Trophoblast cell (in vitro differentiated cells and primary cell): Measurements from ENCODE around the gene LRCOL1. TPM values are rescaled to one million over a fixed set of nuclear protein-coding genes. Genes with fewer than 3 reads are reported as not detected.

Experiments used
- DNase-seq, 2 donors: peaks; one replicate each; pipeline ENCODE4 v3.0.0-alpha.2; 2016
- H2AFZ ChIP-seq: 2 replicates; pipeline ENCODE4 v1.6.1; 2013; ENCODE audit warnings: low read length, moderate library complexity, mild to moderate bottlenecking; ENCODE audit not compliant: insufficient read depth, poor library complexity
- H2AK5ac ChIP-seq: 2 replicates; pipeline ENCODE4 v1.6.1; 2013; ENCODE audit warnings: mild to moderate bottlenecking, low read length
- H2BK120ac ChIP-seq: 2 replicates; pipeline ENCODE4 v1.6.1; 2013; ENCODE audit warnings: low read length, mild to moderate bottlenecking, moderate library complexity; ENCODE audit not compliant: insufficient read depth, poor library complexity
- H2BK12ac ChIP-seq: 2 replicates; pipeline ENCODE4 v1.6.1; 2013; ENCODE audit warnings: mild to moderate bottlenecking, low read length, moderate library complexity
- H2BK5ac ChIP-seq: 2 replicates; pipeline ENCODE4 v1.6.1; 2013; ENCODE audit warnings: low read length, low read depth, moderate library complexity, mild to moderate bottlenecking; ENCODE audit not compliant: poor library complexity
- H3K14ac ChIP-seq: 2 replicates; pipeline ENCODE4 v1.6.1; 2013; ENCODE audit warnings: mild to moderate bottlenecking, low read length
- H3K18ac ChIP-seq: 2 replicates; pipeline ENCODE4 v1.6.1; 2013; ENCODE audit warnings: mild to moderate bottlenecking, low read length
- H3K23ac ChIP-seq: 2 replicates; pipeline ENCODE4 v1.6.1; 2013; ENCODE audit warnings: low read length
- H3K27ac ChIP-seq: 2 replicates; pipeline ENCODE4 v1.5.1; 2013; ENCODE audit warnings: low read depth, mild to moderate bottlenecking, inconsistent platforms, low read length, moderate library complexity
- H3K27me3 ChIP-seq: 2 replicates; pipeline ENCODE4 v1.6.1; 2013; ENCODE audit warnings: inconsistent platforms, mild to moderate bottlenecking, low read length, moderate library complexity; ENCODE audit not compliant: insufficient read depth
- H3K36me3 ChIP-seq, 2 experiments: 1 replicate in 1 of 2; 2 replicates in 1 of 2; pipeline ENCODE4 v1.6.1; 2013; ENCODE audit warnings: low read length in 2 of 2, mild to moderate bottlenecking in 2 of 2, moderate library complexity in 1 of 2; ENCODE audit not compliant: insufficient read depth in 2 of 2, control insufficient read depth in 1 of 2
- H3K4ac ChIP-seq: 2 replicates; pipeline ENCODE4 v1.6.1; 2013; ENCODE audit warnings: low read depth, mild to moderate bottlenecking, low read length, moderate library complexity
- H3K4me1 ChIP-seq, 2 experiments: 1 replicate in 1 of 2; 2 replicates in 1 of 2; pipeline ENCODE4 v1.6.1; 2013; ENCODE audit warnings: low read length in 2 of 2, mild to moderate bottlenecking in 2 of 2, moderate library complexity in 1 of 2; ENCODE audit not compliant: insufficient read depth in 2 of 2, control insufficient read depth in 1 of 2
- H3K4me2 ChIP-seq: 2 replicates; pipeline ENCODE4 v1.6.1; 2013; ENCODE audit warnings: inconsistent platforms, mild to moderate bottlenecking, low read length, moderate library complexity
- H3K4me3 ChIP-seq: 2 replicates; pipeline ENCODE4 v1.5.1; 2013; ENCODE audit warnings: mild to moderate bottlenecking, low read depth, low read length, inconsistent platforms
- H3K79me1 ChIP-seq: one replicate; pipeline ENCODE4 v1.6.1; 2013; ENCODE audit warnings: low read length
- H3K79me2 ChIP-seq: 2 replicates; pipeline ENCODE4 v1.6.1; 2013; ENCODE audit warnings: low read length, mild to moderate bottlenecking; ENCODE audit not compliant: control insufficient read depth, insufficient read depth, poor library complexity
- H3K9ac ChIP-seq: 2 replicates; pipeline ENCODE4 v1.6.1; 2013; ENCODE audit warnings: mild to moderate bottlenecking, low read length
- H3K9me3 ChIP-seq: 2 replicates; pipeline ENCODE4 v1.6.1; 2013; ENCODE audit warnings: low read depth, mild to moderate bottlenecking, control low read depth, inconsistent platforms, low read length; ENCODE audit not compliant: insufficient read depth
- H4K12ac ChIP-seq: 2 replicates; pipeline ENCODE4 v1.6.1; 2013; ENCODE audit warnings: low read depth, mild to moderate bottlenecking, low read length, moderate library complexity
- H4K8ac ChIP-seq: 2 replicates; pipeline ENCODE4 v1.6.1; 2013; ENCODE audit warnings: low read depth, mild to moderate bottlenecking, low read length, moderate library complexity
- H4K91ac ChIP-seq: one replicate; pipeline ENCODE4 v1.6.1; 2013; ENCODE audit warnings: low read depth, mild to moderate bottlenecking, low read length, moderate library complexity
- WGBS: extraction: QIAGEN DNeasy Blood & Tissue Kit; methylation state at CpG from one replicate; pipeline ENCODE4 v1.1.7; 2013; ENCODE audit warnings: missing lambda C conversion rate; ENCODE audit not compliant: insufficient read length, insufficient coverage; ENCODE audit errors: extremely low coverage; 5-methylcytosine and 5-hydroxymethylcytosine counted together
- polyA plus RNA-seq: library from polyadenylated mRNA; stranded (reverse); fragments of 200-250 nt; gene quantifications from 2 replicates; pipeline ENCODE4 v1.2.3, GENCODE V29; 2013

LRCOL1 gene
- polyA plus RNA-seq, result not detected in 2 replicates

DNA sequence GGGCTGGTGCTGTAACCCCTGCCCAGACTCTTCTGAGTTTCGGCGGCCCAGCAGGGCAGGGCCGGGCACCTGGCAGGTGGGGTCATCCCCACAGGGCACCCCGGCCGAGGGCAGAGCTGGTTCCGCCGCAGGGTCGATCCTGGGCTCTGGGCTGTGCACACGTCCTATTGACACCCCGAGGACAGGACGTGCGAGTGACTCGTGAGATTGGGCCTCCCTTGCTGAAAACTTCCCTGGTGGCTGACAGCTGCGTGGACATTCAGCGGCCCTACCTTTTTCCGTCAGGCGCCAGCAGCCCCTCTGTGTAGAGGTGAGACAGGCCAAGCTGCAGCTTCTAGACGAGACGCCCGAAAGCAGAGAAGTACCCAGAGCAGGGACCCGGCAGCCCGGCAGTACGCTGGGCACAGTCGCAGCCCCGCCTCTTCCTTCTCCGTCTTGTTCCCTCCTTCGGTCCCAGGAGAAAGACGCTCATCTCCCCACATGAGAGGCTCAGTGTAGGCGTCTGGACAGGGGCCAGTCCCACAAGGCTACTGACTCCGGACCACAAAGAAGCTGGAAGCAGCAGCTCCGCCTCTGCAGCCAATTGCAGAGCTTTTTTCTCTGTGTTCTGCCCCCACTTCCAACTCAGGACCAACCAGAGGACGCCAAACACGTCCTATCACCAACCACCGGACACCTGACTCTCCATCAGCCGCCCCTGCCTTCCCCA is at the start of gene LRCOL1:
Gene LRCOL1, minus strand, starts transcription at position 532 of the 709 bp plus-strand sequence. CDS start 4,331 bp downstream, outside the sequence.
- H3K4me2 ChIP-seq, result no peak within 1 kb of the TSS
- no peak within 1 kb of the TSS for H2BK5ac ChIP-seq
- H2BK12ac ChIP-seq, result no peak within 1 kb of the TSS
- H4K8ac ChIP-seq, result no peak within 1 kb of the TSS
- H2AK5ac ChIP-seq, result no peak within 1 kb of the TSS
- no peaks in the 10 kb centered on the region for H3K79me2 ChIP-seq
- no peak within 1 kb of the TSS for H3K18ac ChIP-seq
- no peak within 1 kb of the TSS for H4K91ac ChIP-seq
- H3K27me3 ChIP-seq, result peaks cover 3% of the 10 kb centered on the region
- peaks cover 10 to 11% of the 10 kb centered on the region in 2 experiments for H3K4me1 ChIP-seq
- H3K36me3 ChIP-seq, result no peaks in the 10 kb centered on the region
- H4K12ac ChIP-seq, result no peak within 1 kb of the TSS
- H3K14ac ChIP-seq, result no peak within 1 kb of the TSS
- no peak within 1 kb of the TSS for H2AFZ ChIP-seq
- no peak for DNase-seq
- H3K4ac ChIP-seq, result no peak within 1 kb of the TSS
- no peak within 1 kb of the TSS for H3K23ac ChIP-seq
- no peak within 1 kb of the TSS for H3K27ac ChIP-seq
- WGBS, result no CpG with 5 or more reads among the region's 35 CpGs
- no peak within 1 kb of the TSS for H3K9ac ChIP-seq
- no peak within 1 kb of the TSS for H2BK120ac ChIP-seq
- H3K9me3 ChIP-seq, result peaks cover 17% of the 10 kb centered on the region
- H3K4me3 ChIP-seq, result no peak within 1 kb of the TSS
- no peaks in the 10 kb centered on the region for H3K79me1 ChIP-seq

DNA sequence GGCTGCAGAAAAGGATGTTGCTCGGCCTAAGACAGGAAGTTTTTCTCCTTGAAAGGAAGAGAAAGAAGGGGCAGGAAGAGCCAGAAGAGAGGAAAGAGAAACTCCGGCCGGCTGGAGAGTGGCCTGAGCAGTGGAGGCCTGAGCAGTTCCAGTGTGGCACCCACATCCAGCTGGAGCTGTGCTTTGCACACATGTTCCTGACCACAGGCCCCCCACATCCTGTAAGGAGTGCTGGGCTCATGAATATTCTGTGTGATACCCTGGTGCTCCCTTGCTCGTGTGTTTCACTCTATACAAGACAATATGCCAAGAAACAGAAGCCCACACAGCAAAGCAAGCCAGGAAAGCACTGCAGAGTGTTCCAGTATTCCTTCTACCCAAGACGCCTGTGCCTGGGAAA is 49.7 kb upstream of the LRCOL1 start:
- Histone ChIP-seq H3K79me2 (no peaks in the 10 kb centered on the region), H3K4me1 (no peaks in the 10 kb centered on the region), H2AK5ac (no peak overlapping the region), H3K36me3 (peaks cover 67 to 79% of the 10 kb centered on the region in 2 experiments), H3K9me3 (peaks cover 4% of the 10 kb centered on the region), H2BK5ac (no peak overlapping the region), H4K12ac (no peak overlapping the region), H2BK120ac (no peak overlapping the region), H3K27me3 (no peaks in the 10 kb centered on the region), H3K14ac (no peak overlapping the region), H4K8ac (no peak overlapping the region), H3K9ac (no peak overlapping the region), H2BK12ac (no peak overlapping the region), H2AFZ (no peak overlapping the region), H3K4me3 (no peak overlapping the region), H3K79me1 (no peaks in the 10 kb centered on the region), H3K4ac (no peak overlapping the region), H3K18ac (no peak overlapping the region), H4K91ac (no peak overlapping the region), H3K4me2 (no peak overlapping the region), H3K27ac (no peak overlapping the region), H3K23ac (no peak overlapping the region)
- DNase-seq, result no peak
- WGBS, result no CpG with 5 or more reads among the region's 5 CpGs

DNA sequence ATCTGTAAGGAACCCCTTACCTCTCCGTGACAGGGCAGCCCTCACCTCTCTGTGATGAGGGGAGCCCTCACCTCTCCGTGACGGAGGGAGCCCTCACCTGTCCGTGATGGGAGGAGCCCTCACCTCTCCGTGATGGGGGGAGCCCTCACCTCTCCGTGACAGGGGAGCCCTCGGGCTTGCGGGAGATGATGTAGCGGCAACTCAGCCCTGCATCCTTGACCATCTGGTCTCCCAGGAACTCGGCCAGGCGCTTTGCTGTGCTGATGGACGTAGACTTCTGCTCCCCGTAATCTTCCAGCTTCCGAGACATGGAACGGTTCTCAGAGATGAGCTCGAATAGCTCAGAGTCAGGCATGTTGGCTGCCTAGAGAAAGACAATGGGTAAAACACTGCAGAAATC is 48.8 kb upstream of the LRCOL1 start:
- H3K36me3 ChIP-seq, result peaks cover 63 to 75% of the 10 kb centered on the region in 2 experiments
- H3K4me3 ChIP-seq, result no peak overlapping the region
- no peaks in the 10 kb centered on the region for H3K27me3 ChIP-seq
- no peak overlapping the region for H2BK5ac ChIP-seq
- H3K9ac ChIP-seq, result no peak overlapping the region
- no peak overlapping the region for H2BK120ac ChIP-seq
- no peak overlapping the region for H3K18ac ChIP-seq
- no CpG with 5 or more reads among the region's 16 CpGs for WGBS
- H3K79me1 ChIP-seq, result no peaks in the 10 kb centered on the region
- H3K9me3 ChIP-seq, result peaks cover 3% of the 10 kb centered on the region
- H2BK12ac ChIP-seq, result no peak overlapping the region
- no peak overlapping the region for H2AK5ac ChIP-seq
- H4K8ac ChIP-seq, result no peak overlapping the region
- H2AFZ ChIP-seq, result no peak overlapping the region
- H3K4ac ChIP-seq, result no peak overlapping the region
- no peaks in the 10 kb centered on the region for H3K79me2 ChIP-seq
- no peak for DNase-seq
- no peak overlapping the region for H3K23ac ChIP-seq
- H3K4me1 ChIP-seq, result no peaks in the 10 kb centered on the region
- no peak overlapping the region for H4K12ac ChIP-seq
- H3K27ac ChIP-seq, result no peak overlapping the region
- H3K14ac ChIP-seq, result no peak overlapping the region
- no peak overlapping the region for H4K91ac ChIP-seq
- H3K4me2 ChIP-seq, result no peak overlapping the region

DNA sequence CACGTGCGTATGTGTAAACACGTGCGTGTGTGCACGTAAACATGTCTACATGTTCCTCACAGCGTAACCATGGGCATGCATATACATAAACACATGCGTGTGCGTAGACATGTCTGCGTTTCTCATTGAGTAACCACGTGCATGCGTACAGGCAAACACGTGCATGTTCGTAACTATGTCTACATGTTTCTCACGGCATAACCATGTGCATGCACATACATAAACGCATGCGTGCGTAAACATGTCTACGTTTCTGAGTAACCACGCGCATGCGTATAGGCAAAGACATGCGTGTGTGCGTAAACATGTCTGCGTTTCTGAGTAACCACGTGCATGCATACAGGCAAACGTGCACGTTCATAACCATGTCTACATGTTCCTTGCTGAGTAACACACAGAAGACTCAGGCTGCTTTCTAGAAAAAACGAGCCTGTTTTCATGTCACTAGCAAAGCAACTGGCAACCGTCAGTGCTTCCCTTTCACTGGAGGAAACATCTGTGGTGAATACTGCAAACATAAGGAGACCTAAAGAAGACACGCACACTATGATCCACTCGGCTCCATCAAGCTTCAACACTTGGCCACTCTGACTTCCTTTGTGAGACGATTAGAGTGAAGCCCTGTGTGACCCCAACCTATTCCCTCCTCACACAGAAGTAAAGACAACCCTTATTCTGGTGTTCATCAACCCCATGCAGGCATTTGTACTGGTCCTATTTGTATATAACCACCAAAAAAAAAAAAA is 47.9 kb upstream of the LRCOL1 start:
- Histone ChIP-seq H3K9ac (no peak overlapping the region), H2AK5ac (no peak overlapping the region), H3K4me1 (no peaks in the 10 kb centered on the region), H4K12ac (no peak overlapping the region), H3K4ac (no peak overlapping the region), H3K4me3 (no peak overlapping the region), H3K36me3 (peaks cover 56 to 68% of the 10 kb centered on the region in 2 experiments), H2BK12ac (no peak overlapping the region), H3K9me3 (peaks cover 3% of the 10 kb centered on the region), H2AFZ (no peak overlapping the region), H2BK120ac (no peak overlapping the region), H3K4me2 (no peak overlapping the region), H3K18ac (no peak overlapping the region), H3K23ac (no peak overlapping the region), H3K79me2 (no peaks in the 10 kb centered on the region), H4K8ac (no peak overlapping the region), H2BK5ac (no peak overlapping the region), H3K27ac (no peak overlapping the region), H4K91ac (no peak overlapping the region), H3K79me1 (no peaks in the 10 kb centered on the region), H3K14ac (no peak overlapping the region), H3K27me3 (no peaks in the 10 kb centered on the region)
- WGBS, result no CpG with 5 or more reads among the region's 32 CpGs
- DNase-seq, result no peak
